Osteocyte (in vitro differentiated cells): ENCODE data around the gene RPA3. TPM values are rescaled to one million over a fixed set of nuclear protein-coding genes. Genes with fewer than 3 reads are reported as not detected.
"Not testable (repeated sequence)": the region's sequence is repeated elsewhere in the genome, so short reads cannot be mapped to it uniquely, and the experiment has no call there.

Experiments
- DNase-seq: peaks from one replicate; pipeline ENCODE4 v3.0.0; 2021; ENCODE audit warnings: mixed read lengths; ENCODE audit not compliant: unreplicated experiment; ENCODE audit errors: extremely low spot score
- H3K27ac Mint-ChIP-seq: one replicate; pipeline ENCODE4 v1.8.0; 2021; ENCODE audit warnings: mild to moderate bottlenecking, mixed read lengths; ENCODE audit not compliant: unreplicated experiment
- H3K27me3 Mint-ChIP-seq: one replicate; pipeline ENCODE4 v1.8.0; 2021; ENCODE audit warnings: mixed read lengths; ENCODE audit not compliant: unreplicated experiment
- H3K36me3 Mint-ChIP-seq: one replicate; pipeline ENCODE4 v1.8.0; 2021; ENCODE audit warnings: mixed read lengths; ENCODE audit not compliant: unreplicated experiment
- H3K4me1 Mint-ChIP-seq: one replicate; pipeline ENCODE4 v1.8.0; 2021; ENCODE audit warnings: mixed read lengths; ENCODE audit not compliant: unreplicated experiment
- H3K4me3 Mint-ChIP-seq: one replicate; pipeline ENCODE4 v1.8.0; 2021; ENCODE audit warnings: mild to moderate bottlenecking, moderate library complexity, mixed read lengths; ENCODE audit not compliant: unreplicated experiment
- H3K9me3 Mint-ChIP-seq: one replicate; pipeline ENCODE4 v1.8.0; 2021; ENCODE audit warnings: mixed read lengths; ENCODE audit not compliant: unreplicated experiment
- total RNA-seq: library from RNA; stranded (reverse); gene quantifications from 2 replicates; pipeline ENCODE4 v1.2.1, GENCODE V29; 2021
- TF ChIP-seq, protein P1 (sequence below): fragments of 200-600 bp; sonication (generic); IDR thresholded peaks from 2 replicates; pipeline ENCODE4 v1.5.0; 2021; ENCODE audit warnings: antibody characterized with exemption, mild to moderate bottlenecking, moderate library complexity

The RPA3 gene
- total RNA-seq, 1 donor from 2014 or later, result 14.8 TPM

DNA sequence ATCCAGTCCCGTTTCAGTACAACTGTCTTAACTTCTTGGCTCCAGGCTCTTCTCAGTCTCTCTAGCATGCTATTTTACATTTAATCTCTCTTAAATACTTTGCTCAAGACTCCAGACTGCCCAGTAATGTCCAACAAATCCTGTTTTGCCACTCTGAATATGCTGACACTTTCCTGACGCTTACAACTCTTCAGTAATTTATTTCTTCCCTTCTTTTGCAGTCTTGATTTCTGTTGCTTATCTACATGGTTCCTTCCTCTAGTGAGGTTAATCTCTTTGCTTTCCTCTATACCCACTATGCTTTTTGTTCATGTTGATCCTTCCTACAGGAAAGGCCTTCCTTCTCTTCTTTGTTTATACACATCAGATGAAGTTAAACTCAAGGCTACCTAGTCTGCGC lies 54.1 kb downstream of the RPA3 start:
- Mint-ChIP-seq H3K36me3 (peaks cover 3% of the 10 kb centered on the region), H3K27ac (no peak overlapping the region), H3K4me3 (no peak overlapping the region), H3K9me3 (peaks cover 5% of the 10 kb centered on the region), H3K27me3 (no peaks in the 10 kb centered on the region), H3K4me1 (no peaks in the 10 kb centered on the region)
- DNase-seq, result no peak
- TF ChIP-seq, protein P1, sequence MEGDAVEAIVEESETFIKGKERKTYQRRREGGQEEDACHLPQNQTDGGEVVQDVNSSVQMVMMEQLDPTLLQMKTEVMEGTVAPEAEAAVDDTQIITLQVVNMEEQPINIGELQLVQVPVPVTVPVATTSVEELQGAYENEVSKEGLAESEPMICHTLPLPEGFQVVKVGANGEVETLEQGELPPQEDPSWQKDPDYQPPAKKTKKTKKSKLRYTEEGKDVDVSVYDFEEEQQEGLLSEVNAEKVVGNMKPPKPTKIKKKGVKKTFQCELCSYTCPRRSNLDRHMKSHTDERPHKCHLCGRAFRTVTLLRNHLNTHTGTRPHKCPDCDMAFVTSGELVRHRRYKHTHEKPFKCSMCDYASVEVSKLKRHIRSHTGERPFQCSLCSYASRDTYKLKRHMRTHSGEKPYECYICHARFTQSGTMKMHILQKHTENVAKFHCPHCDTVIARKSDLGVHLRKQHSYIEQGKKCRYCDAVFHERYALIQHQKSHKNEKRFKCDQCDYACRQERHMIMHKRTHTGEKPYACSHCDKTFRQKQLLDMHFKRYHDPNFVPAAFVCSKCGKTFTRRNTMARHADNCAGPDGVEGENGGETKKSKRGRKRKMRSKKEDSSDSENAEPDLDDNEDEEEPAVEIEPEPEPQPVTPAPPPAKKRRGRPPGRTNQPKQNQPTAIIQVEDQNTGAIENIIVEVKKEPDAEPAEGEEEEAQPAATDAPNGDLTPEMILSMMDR, result no peak

DNA sequence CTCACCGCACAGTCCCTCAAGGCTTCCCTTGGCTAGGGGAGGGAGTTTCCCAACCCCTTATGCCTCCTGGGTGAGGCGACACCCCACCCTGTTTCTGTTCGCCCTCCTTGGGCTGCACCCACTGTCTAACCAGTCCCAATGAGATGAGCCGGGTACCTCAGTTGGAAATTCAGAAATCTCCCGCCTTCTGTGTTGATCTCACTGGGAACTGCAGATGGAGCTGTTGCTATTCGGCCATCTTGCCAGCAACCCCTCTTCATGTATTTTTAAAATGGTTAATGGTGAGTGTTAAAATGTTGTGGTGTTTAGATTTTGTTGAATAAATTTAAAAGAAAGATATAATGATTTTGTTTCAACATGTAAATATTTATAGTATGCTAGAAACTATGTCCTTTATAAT lies 55.9 kb downstream of the RPA3 start:
- DNase-seq, result no peak
- Mint-ChIP-seq H3K27ac (no peak overlapping the region), H3K9me3 (peaks cover 21% of the 10 kb centered on the region), H3K36me3 (peaks cover 16% of the 10 kb centered on the region), H3K27me3 (no peaks in the 10 kb centered on the region), H3K4me1 (no peaks in the 10 kb centered on the region), H3K4me3 (no peak overlapping the region)
- TF ChIP-seq, protein P1, result peak; percentile 49

DNA sequence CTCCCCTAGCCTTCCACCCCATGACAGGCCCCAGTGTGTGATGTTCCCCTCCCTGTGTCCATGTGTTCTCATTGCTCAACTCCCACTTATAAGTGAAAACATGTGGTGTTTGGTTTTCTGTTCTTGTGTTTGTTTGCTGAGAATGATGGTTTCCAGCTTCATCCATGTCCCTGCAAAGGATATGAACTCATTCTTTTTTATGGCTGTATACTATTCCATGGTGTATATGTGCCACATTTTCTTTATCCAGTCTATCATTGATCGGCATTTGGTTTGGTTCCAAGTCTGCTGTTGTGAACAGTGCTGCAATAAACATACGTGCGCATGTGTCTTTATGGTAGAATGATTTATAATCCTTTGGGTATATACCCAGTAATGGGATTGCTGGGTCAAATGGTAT lies 61.9 kb downstream of the RPA3 start:
- H3K27me3 Mint-ChIP-seq, H3K4me1 Mint-ChIP-seq, DNase-seq, H3K27ac Mint-ChIP-seq, H3K4me3 Mint-ChIP-seq: not testable (repeated sequence)
- Mint-ChIP-seq H3K36me3 (peaks cover 25% of the 10 kb centered on the region), H3K9me3 (peaks cover 27% of the 10 kb centered on the region)

DNA sequence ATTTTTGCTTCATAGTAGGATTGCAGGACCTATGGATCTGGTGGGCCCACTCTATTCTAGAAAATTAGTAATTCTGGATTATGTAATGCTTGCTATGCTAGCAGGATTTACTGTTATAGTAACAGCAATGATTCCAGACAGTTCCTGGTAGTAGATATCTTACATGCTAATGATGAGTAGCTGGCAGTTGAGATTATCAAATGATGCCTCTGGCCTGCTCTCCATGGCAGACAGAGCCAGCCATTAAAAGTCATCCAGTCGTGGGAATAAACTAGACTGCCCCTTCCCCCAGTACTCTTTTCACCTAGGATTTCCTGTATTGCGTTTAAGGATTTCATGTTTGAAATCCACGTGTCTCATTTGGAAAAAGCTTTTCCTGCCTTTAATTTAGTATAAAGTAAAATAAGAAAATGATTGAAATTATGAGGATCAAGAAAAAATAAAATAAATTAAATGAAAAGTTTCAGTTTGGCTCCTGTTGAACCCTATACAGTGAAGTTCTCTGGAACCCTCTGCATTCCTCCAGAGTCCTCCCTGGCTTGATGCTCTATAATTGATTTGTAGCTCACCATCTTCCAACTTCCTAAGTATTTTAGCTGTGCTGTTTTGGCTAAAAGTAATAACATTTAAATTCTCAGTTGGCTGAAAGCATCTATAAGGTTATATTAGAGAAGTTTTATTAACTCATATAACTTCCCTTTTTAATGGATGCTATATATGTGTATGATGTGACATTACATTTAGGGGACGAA lies 63.3 kb downstream of the RPA3 start:
- peaks cover 25% of the 10 kb centered on the region for H3K36me3 Mint-ChIP-seq
- peaks cover 7% of the 10 kb centered on the region for H3K4me1 Mint-ChIP-seq
- H3K27ac Mint-ChIP-seq, result no peak overlapping the region
- H3K4me3 Mint-ChIP-seq, result no peak overlapping the region
- H3K27me3 Mint-ChIP-seq, result no peaks in the 10 kb centered on the region
- DNase-seq, result no peak
- TF ChIP-seq, protein P1, result no peak
- H3K9me3 Mint-ChIP-seq, result peaks cover 27% of the 10 kb centered on the region

DNA sequence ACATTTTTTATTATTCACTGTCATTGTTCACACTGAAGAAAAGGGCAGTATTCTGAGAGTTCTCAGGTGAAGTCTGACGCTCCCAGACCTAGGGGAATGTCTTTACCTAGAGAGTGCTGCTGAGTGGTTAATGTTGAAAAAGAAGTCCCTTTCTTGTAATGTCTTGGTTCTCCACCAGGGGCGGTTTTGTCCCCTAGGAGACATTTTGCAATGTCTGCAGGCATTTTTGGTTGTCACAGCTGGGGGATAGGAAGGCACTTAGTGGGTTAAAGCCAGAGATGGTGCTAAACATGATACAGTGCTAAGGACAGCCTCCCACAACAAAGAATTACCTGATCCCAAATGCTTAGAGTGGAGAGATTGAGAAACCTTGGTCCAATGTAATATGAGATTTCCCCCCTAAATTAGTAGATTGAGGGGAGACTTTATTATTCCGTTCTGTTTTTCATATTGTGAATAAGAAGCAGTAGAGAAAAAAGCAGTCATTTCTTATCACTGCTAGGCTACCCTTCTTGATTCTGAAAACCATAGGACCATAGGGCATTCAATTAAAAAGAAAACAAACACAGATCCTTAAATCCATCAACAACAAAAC lies 64.7 kb downstream of the RPA3 start:
- H3K4me3 Mint-ChIP-seq, result no peak overlapping the region
- TF ChIP-seq, protein P1, result peak; percentile 45
- no peaks in the 10 kb centered on the region for H3K27me3 Mint-ChIP-seq
- H3K9me3 Mint-ChIP-seq, result peaks cover 18% of the 10 kb centered on the region
- peaks cover 7% of the 10 kb centered on the region for H3K4me1 Mint-ChIP-seq
- no peak overlapping the region for H3K27ac Mint-ChIP-seq
- H3K36me3 Mint-ChIP-seq, result peaks cover 19% of the 10 kb centered on the region
- DNase-seq, result no peak
